ENCODE data around the gene ZC3HAV1L. TPM values are rescaled to one million over a fixed set of nuclear protein-coding genes. Genes with fewer than 3 reads are reported as not detected.

The ZC3HAV1L gene
- total RNA-seq, 4 donors from 2014 or later = 16.8 to 23.3 (median 18.0) TPM

DNA sequence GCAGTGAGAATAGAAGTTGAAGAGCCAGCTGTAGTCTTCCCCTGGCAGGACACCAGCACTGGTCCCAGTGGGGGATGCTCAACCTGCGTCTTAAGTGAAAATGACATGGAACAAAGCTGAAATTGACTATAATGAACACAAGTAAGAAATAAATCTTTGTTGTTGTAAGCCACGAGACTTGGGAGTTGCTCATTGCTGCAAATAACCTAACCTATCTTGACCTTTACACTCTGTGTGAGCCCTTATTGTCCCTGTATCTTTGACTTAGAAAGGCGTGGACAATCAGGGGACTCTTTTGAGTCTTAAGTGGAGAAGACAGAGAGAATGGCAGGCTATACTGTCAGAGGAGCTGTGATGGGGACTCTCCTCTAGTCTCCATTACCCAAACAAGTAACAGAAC, 16.9 kb downstream of the ZC3HAV1L start:
- no peak for ATAC-seq (ENCODE audit: low FRiP score)
- DNase-seq (ENCODE audit: low spot score) = no peak
- TF ChIP-seq, protein P1, sequence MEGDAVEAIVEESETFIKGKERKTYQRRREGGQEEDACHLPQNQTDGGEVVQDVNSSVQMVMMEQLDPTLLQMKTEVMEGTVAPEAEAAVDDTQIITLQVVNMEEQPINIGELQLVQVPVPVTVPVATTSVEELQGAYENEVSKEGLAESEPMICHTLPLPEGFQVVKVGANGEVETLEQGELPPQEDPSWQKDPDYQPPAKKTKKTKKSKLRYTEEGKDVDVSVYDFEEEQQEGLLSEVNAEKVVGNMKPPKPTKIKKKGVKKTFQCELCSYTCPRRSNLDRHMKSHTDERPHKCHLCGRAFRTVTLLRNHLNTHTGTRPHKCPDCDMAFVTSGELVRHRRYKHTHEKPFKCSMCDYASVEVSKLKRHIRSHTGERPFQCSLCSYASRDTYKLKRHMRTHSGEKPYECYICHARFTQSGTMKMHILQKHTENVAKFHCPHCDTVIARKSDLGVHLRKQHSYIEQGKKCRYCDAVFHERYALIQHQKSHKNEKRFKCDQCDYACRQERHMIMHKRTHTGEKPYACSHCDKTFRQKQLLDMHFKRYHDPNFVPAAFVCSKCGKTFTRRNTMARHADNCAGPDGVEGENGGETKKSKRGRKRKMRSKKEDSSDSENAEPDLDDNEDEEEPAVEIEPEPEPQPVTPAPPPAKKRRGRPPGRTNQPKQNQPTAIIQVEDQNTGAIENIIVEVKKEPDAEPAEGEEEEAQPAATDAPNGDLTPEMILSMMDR (IDR thresholded peaks at IDR 0.05) = no peak

DNA sequence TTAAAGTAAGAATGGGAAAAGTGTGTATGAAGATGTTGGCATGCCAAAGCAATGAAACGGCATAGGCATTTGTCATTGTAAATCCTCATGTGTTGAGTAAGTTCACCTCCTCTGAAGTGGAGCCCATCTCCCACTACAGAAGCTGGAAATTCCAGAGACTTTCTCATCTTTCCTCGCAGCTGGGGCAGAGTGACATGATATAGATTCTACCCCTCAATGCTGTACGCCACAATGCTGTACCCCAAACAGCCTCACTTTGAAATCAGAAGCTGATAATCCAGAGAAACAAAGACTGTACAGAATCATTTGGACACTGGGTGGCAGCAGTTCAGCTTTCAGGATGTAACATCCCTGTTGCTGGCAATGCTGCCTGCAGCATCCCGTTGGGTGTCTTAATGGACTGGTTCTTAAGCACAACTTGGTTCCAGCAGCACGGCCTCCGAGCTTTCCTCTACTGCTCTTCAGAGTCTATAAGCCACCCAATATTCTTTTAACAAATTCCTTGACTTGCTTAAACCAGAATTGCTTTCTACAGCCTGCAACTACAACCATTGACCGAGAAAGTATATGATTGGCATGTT, 18.8 kb downstream of the ZC3HAV1L start:
- no peak for DNase-seq (ENCODE audit: low spot score)
- TF ChIP-seq, protein P1 (IDR thresholded peaks at IDR 0.05) = no peak
- peak; percentile 81 for ATAC-seq (ENCODE audit: low FRiP score)

DNA sequence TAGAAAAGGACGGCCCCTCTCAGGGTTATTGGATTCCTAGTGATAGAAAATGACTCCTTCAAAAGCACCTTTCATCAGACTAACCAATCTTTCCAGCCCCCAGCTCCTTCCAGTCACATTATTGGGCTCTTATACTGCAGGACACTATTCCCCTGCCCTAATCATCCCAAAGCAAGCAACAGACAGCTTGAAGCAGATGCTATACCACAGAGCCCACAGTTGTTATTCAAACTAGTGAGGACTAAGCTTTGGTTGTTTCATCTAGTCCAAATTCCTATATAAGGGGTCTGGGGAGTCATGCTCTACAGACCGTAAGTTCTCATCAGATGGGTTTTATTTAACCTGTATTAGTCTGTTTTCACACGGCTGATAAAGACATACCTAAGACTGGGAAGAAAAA, 24.5 kb downstream of the ZC3HAV1L start:
- DNase-seq (ENCODE audit: low spot score) (no peak), ATAC-seq (ENCODE audit: low FRiP score) (no peak)
- TF ChIP-seq, protein P1 (IDR thresholded peaks at IDR 0.05) = no peak

DNA sequence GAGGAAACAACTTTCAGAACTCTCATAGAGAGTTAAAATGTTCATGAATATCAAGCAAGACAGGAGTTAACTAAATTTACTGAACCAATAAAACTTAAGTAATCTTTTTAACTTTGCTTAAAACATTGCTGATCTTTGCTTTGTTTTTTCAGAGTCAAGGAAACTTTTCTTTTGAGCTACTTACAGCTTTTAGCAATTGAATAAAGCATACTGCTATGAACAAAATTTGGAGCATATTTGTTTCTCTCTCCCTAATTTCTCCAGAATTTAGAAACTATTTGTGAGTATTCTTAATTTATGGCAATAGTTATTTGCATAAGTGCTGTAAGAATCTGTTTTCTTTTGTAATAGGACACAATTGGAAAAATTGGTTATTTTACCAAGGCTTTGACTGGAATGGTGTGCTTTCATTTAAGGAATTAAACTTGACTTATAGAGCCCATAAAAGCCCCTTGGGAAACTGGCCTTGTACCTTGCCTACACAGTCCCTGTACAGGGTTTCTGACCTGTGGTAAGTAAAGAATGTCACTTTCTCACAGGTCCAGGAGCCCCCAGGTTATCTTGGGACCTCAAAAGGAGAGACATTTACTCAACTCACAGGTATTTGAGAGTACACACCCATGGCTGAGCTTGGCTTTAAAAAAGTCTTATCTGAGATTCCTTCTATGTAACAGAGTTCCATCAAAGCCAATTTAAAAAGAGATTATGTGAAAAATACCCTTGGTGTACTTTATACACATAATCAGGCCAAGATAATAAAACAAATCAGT, 31.3 kb downstream of the ZC3HAV1L start:
- DNase-seq (ENCODE audit: low spot score) (no peak), ATAC-seq (ENCODE audit: low FRiP score) (no peak)
- TF ChIP-seq, protein P1 (IDR thresholded peaks at IDR 0.05) = no peak

GRCh38 chr7:138999414-138999813, 36.4 kb downstream of the ZC3HAV1L start:
- ATAC-seq (ENCODE audit: low FRiP score) (no peak), DNase-seq (ENCODE audit: low spot score) (no peak)

GRCh38 chr7:138992052-138992531, 43.8 kb downstream of the ZC3HAV1L start:
- TF ChIP-seq, protein P1 (IDR thresholded peaks at IDR 0.05) = no peak
- ATAC-seq (ENCODE audit: low FRiP score) (no peak), DNase-seq (ENCODE audit: low spot score) (no peak)

More at GRCh38 chr7:138999414-138999813, 36.4 kb downstream of the ZC3HAV1L start:
- TF ChIP-seq, protein P1 (IDR thresholded peaks at IDR 0.05) = no peak
